HEK293 (cell line): ENCODE measurements around the gene ARHGEF39.

Experiments used
- BCL11A ChIP-seq: fragments of 450-650 bp; formaldehyde crosslinking; IDR thresholded peaks from 2 replicates; pipeline ENCODE4 v1.5.1; 2016; ENCODE audit warnings: low read depth, missing biosample characterization, missing genetic modification characterization
- GLIS1 ChIP-seq: fragments of 450-650 bp; formaldehyde crosslinking; IDR thresholded peaks from 2 replicates; pipeline ENCODE4 v1.5.1; 2016; ENCODE audit warnings: missing biosample characterization, missing genetic modification characterization
- GLIS2 ChIP-seq: fragments of 450-650 bp; formaldehyde crosslinking; IDR thresholded peaks from 2 replicates; pipeline ENCODE4 v1.5.1; 2016; ENCODE audit warnings: missing biosample characterization, missing genetic modification characterization
- KLF7 ChIP-seq: fragments of 450-650 bp; formaldehyde crosslinking; IDR thresholded peaks from 2 replicates; pipeline ENCODE4 v1.5.1; 2016; ENCODE audit warnings: missing biosample characterization, missing genetic modification characterization, borderline replicate concordance
- PRDM1 ChIP-seq: fragments of 450-650 bp; formaldehyde crosslinking; IDR thresholded peaks from 2 replicates; pipeline ENCODE4; 2016; ENCODE audit warnings: missing biosample characterization, missing genetic modification characterization
- WT1 ChIP-seq: fragments of 450-650 bp; formaldehyde crosslinking; IDR thresholded peaks from 2 replicates; pipeline ENCODE4 v1.5.1; 2016; ENCODE audit warnings: missing biosample characterization, missing genetic modification characterization
- ZBTB20 ChIP-seq: fragments of 450-650 bp; formaldehyde crosslinking; IDR thresholded peaks from 2 replicates; pipeline ENCODE4 v1.5.1; 2016; ENCODE audit warnings: missing biosample characterization, missing genetic modification characterization
- ZBTB8A ChIP-seq: fragments of 450-650 bp; formaldehyde crosslinking; IDR thresholded peaks from 2 replicates; pipeline ENCODE4 v1.5.1; 2016; ENCODE audit warnings: missing biosample characterization, missing genetic modification characterization
- ZNF10 ChIP-seq: fragments of 450-650 bp; formaldehyde crosslinking; IDR thresholded peaks from 2 replicates; pipeline ENCODE4 v1.5.1; 2017; ENCODE audit warnings: missing biosample characterization, missing genetic modification characterization
- ZNF155 ChIP-seq: fragments of 450-650 bp; formaldehyde crosslinking; IDR thresholded peaks from 2 replicates; pipeline ENCODE4 v1.5.1; 2016; ENCODE audit warnings: missing biosample characterization, missing genetic modification characterization
- ZNF175 ChIP-seq: fragments of 450-650 bp; formaldehyde crosslinking; IDR thresholded peaks from 2 replicates; pipeline ENCODE4 v1.5.1; 2016; ENCODE audit warnings: missing biosample characterization, missing genetic modification characterization
- ZNF223 ChIP-seq: fragments of 450-650 bp; formaldehyde crosslinking; IDR thresholded peaks from 2 replicates; pipeline ENCODE4 v1.5.1; 2016; ENCODE audit warnings: missing biosample characterization, missing genetic modification characterization
- ZNF341 ChIP-seq: fragments of 450-650 bp; formaldehyde crosslinking; IDR thresholded peaks from 2 replicates; pipeline ENCODE4; 2016; ENCODE audit warnings: low read depth, missing biosample characterization, missing genetic modification characterization
- ZNF621 ChIP-seq: fragments of 450-650 bp; formaldehyde crosslinking; IDR thresholded peaks from 2 replicates; pipeline ENCODE4 v1.5.1; 2017; ENCODE audit warnings: missing biosample characterization, missing genetic modification characterization
- ZNF664 ChIP-seq: fragments of 450-650 bp; formaldehyde crosslinking; IDR thresholded peaks from 2 replicates; pipeline ENCODE4 v1.5.1; 2016; ENCODE audit warnings: missing biosample characterization, missing genetic modification characterization
- ZNF701 ChIP-seq: fragments of 450-650 bp; formaldehyde crosslinking; IDR thresholded peaks from 2 replicates; pipeline ENCODE4 v1.5.1; 2016; ENCODE audit warnings: missing biosample characterization, missing genetic modification characterization
- ZSCAN16 ChIP-seq: fragments of 450-650 bp; formaldehyde crosslinking; IDR thresholded peaks from 2 replicates; pipeline ENCODE4 v1.5.1; 2016; ENCODE audit warnings: missing biosample characterization, missing genetic modification characterization
- TF ChIP-seq, protein P1 (sequence below): fragments of 450-650 bp; formaldehyde crosslinking; IDR thresholded peaks from 2 replicates; pipeline ENCODE4 v1.5.1; 2016; ENCODE audit warnings: missing biosample characterization, missing genetic modification characterization
- TF ChIP-seq, protein P2 (sequence below): fragments of 450-650 bp; formaldehyde crosslinking; IDR thresholded peaks from 2 replicates; pipeline ENCODE4 v1.5.1; 2017; ENCODE audit warnings: missing biosample characterization, missing genetic modification characterization
- TF ChIP-seq, protein P3 (sequence below): fragments of 450-650 bp; formaldehyde crosslinking; IDR thresholded peaks from 2 replicates; pipeline ENCODE4 v1.5.1; 2016; ENCODE audit warnings: missing biosample characterization, missing genetic modification characterization
- TF ChIP-seq, protein P4 (sequence below): fragments of 450-650 bp; formaldehyde crosslinking; IDR thresholded peaks from 2 replicates; pipeline ENCODE4 v1.5.1; 2016; ENCODE audit warnings: missing biosample characterization, missing genetic modification characterization
- TF ChIP-seq, protein P5 (sequence below): fragments of 450-650 bp; formaldehyde crosslinking; optimal IDR thresholded peaks from 2 replicates; pipeline ENCODE3; 2016; ENCODE audit warnings: missing biosample characterization, mild to moderate bottlenecking, missing genetic modification characterization
- TF ChIP-seq, protein P6 (sequence below): fragments of 450-650 bp; formaldehyde crosslinking; IDR thresholded peaks from 2 replicates; pipeline ENCODE4 v1.5.1; 2016; ENCODE audit warnings: missing biosample characterization, missing genetic modification characterization
- TF ChIP-seq, protein P7 (sequence below): fragments of 450-650 bp; formaldehyde crosslinking; IDR thresholded peaks from 2 replicates; pipeline ENCODE4 v1.5.1; 2016; ENCODE audit warnings: missing biosample characterization, missing genetic modification characterization

The ARHGEF39 gene

DNA sequence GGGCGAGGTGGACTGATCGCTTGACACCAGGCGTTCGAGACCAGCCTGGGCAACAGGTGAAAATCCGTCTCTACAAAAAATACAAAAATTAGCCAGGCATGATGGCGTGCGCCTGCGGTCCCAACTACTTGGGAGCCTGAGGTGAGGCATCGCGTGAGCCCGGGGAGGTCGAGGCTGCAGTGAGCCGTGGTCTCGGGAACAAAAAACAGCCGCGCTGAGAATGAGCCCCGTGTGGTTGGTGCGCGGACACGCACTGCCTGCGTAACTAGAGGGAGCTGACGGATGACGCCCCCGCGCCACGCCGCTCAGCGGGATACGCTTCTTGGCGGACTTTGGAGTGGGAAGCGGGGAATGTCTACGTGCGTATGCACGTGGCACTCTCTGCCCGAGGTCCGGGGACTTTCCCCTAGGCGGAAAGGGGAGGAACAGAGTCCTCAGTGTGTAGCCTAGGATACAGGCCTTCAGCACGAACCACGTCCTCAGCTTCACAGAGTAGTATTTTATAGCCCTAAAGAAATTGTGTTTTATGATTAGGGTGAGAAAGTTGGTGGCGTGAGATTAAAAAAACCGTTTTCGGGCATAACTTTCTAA is 7.4 kb downstream of the ARHGEF39 start, which contains the start of gene RMRP (continued):
- peak; percentile 91; the same call in 1 of the 2 replicates for TF ChIP-seq BCL11A (tag by site-specific recombination)
- 0 out of 2 replicates have a peak, but pooled peaks have one; percentile 49 for TF ChIP-seq ZSCAN16
- TF ChIP-seq, protein P1, sequence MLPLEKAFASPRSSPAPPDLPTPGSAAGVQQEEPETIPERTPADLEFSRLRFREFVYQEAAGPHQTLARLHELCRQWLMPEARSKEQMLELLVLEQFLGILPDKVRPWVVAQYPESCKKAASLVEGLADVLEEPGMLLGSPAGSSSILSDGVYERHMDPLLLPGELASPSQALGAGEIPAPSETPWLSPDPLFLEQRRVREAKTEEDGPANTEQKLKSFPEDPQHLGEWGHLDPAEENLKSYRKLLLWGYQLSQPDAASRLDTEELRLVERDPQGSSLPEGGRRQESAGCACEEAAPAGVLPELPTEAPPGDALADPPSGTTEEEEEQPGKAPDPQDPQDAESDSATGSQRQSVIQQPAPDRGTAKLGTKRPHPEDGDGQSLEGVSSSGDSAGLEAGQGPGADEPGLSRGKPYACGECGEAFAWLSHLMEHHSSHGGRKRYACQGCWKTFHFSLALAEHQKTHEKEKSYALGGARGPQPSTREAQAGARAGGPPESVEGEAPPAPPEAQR (tag by site-specific recombination) = peak; percentile 86; the same call in 1 of the 2 replicates
- TF ChIP-seq GLIS1 (tag by site-specific recombination) = peak; percentile 86
- TF ChIP-seq, protein P2, sequence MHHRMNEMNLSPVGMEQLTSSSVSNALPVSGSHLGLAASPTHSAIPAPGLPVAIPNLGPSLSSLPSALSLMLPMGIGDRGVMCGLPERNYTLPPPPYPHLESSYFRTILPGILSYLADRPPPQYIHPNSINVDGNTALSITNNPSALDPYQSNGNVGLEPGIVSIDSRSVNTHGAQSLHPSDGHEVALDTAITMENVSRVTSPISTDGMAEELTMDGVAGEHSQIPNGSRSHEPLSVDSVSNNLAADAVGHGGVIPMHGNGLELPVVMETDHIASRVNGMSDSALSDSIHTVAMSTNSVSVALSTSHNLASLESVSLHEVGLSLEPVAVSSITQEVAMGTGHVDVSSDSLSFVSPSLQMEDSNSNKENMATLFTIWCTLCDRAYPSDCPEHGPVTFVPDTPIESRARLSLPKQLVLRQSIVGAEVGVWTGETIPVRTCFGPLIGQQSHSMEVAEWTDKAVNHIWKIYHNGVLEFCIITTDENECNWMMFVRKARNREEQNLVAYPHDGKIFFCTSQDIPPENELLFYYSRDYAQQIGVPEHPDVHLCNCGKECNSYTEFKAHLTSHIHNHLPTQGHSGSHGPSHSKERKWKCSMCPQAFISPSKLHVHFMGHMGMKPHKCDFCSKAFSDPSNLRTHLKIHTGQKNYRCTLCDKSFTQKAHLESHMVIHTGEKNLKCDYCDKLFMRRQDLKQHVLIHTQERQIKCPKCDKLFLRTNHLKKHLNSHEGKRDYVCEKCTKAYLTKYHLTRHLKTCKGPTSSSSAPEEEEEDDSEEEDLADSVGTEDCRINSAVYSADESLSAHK = peak; percentile 66
- peak; percentile 78 for TF ChIP-seq ZBTB20 (tag by site-specific recombination)
- TF ChIP-seq, protein P3, sequence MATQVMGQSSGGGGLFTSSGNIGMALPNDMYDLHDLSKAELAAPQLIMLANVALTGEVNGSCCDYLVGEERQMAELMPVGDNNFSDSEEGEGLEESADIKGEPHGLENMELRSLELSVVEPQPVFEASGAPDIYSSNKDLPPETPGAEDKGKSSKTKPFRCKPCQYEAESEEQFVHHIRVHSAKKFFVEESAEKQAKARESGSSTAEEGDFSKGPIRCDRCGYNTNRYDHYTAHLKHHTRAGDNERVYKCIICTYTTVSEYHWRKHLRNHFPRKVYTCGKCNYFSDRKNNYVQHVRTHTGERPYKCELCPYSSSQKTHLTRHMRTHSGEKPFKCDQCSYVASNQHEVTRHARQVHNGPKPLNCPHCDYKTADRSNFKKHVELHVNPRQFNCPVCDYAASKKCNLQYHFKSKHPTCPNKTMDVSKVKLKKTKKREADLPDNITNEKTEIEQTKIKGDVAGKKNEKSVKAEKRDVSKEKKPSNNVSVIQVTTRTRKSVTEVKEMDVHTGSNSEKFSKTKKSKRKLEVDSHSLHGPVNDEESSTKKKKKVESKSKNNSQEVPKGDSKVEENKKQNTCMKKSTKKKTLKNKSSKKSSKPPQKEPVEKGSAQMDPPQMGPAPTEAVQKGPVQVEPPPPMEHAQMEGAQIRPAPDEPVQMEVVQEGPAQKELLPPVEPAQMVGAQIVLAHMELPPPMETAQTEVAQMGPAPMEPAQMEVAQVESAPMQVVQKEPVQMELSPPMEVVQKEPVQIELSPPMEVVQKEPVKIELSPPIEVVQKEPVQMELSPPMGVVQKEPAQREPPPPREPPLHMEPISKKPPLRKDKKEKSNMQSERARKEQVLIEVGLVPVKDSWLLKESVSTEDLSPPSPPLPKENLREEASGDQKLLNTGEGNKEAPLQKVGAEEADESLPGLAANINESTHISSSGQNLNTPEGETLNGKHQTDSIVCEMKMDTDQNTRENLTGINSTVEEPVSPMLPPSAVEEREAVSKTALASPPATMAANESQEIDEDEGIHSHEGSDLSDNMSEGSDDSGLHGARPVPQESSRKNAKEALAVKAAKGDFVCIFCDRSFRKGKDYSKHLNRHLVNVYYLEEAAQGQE (tag by site-specific recombination) = peak; percentile 62; the same call in 1 of the 2 replicates
- TF ChIP-seq, protein P4, sequence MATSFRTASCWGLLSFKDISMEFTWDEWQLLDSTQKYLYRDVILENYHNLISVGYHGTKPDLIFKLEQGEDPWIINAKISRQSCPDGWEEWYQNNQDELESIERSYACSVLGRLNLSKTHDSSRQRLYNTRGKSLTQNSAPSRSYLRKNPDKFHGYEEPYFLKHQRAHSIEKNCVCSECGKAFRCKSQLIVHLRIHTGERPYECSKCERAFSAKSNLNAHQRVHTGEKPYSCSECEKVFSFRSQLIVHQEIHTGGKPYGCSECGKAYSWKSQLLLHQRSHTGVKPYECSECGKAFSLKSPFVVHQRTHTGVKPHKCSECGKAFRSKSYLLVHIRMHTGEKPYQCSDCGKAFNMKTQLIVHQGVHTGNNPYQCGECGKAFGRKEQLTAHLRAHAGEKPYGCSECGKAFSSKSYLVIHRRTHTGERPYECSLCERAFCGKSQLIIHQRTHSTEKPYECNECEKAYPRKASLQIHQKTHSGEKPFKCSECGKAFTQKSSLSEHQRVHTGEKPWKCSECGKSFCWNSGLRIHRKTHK = no peak
- TF ChIP-seq GLIS2 (tag by site-specific recombination) = peak; percentile 97
- TF ChIP-seq ZBTB8A = peak; percentile 83
- TF ChIP-seq ZNF701 (tag by site-specific recombination) = 0 out of 2 replicates have a peak, but pooled peaks have one; percentile 24
- TF ChIP-seq ZNF223 = no peak
- TF ChIP-seq PRDM1 = peak; percentile 89
- no peak for TF ChIP-seq ZNF155 (tag by site-specific recombination)
- 0 out of 2 replicates have a peak, but pooled peaks have one; percentile 62 for TF ChIP-seq ZNF10 (tag by site-specific recombination)
- no peak for TF ChIP-seq ZNF664 (tag by site-specific recombination)
- TF ChIP-seq ZNF621 = no peak
- TF ChIP-seq, protein P5, sequence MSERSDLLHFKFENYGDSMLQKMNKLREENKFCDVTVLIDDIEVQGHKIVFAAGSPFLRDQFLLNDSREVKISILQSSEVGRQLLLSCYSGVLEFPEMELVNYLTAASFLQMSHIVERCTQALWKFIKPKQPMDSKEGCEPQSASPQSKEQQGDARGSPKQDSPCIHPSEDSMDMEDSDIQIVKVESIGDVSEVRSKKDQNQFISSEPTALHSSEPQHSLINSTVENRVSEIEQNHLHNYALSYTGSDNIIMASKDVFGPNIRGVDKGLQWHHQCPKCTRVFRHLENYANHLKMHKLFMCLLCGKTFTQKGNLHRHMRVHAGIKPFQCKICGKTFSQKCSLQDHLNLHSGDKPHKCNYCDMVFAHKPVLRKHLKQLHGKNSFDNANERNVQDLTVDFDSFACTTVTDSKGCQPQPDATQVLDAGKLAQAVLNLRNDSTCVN (tag by site-specific recombination) = peak; percentile 95
- TF ChIP-seq KLF7 (tag by site-specific recombination) = peak; percentile 90; the same call in 1 of the 2 replicates
- TF ChIP-seq ZNF175 (tag by site-specific recombination) = no peak
- peak; percentile 51 for TF ChIP-seq WT1 (tag by site-specific recombination)
- TF ChIP-seq, protein P6, sequence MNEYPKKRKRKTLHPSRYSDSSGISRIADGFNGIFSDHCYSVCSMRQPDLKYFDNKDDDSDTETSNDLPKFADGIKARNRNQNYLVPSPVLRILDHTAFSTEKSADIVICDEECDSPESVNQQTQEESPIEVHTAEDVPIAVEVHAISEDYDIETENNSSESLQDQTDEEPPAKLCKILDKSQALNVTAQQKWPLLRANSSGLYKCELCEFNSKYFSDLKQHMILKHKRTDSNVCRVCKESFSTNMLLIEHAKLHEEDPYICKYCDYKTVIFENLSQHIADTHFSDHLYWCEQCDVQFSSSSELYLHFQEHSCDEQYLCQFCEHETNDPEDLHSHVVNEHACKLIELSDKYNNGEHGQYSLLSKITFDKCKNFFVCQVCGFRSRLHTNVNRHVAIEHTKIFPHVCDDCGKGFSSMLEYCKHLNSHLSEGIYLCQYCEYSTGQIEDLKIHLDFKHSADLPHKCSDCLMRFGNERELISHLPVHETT (tag by site-specific recombination) = peak; percentile 85
- TF ChIP-seq ZNF341 (tag by site-specific recombination) = peak; percentile 79
- TF ChIP-seq, protein P7, sequence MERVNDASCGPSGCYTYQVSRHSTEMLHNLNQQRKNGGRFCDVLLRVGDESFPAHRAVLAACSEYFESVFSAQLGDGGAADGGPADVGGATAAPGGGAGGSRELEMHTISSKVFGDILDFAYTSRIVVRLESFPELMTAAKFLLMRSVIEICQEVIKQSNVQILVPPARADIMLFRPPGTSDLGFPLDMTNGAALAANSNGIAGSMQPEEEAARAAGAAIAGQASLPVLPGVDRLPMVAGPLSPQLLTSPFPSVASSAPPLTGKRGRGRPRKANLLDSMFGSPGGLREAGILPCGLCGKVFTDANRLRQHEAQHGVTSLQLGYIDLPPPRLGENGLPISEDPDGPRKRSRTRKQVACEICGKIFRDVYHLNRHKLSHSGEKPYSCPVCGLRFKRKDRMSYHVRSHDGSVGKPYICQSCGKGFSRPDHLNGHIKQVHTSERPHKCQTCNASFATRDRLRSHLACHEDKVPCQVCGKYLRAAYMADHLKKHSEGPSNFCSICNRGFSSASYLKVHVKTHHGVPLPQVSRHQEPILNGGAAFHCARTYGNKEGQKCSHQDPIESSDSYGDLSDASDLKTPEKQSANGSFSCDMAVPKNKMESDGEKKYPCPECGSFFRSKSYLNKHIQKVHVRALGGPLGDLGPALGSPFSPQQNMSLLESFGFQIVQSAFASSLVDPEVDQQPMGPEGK = peak; percentile 98
